ENCODE results near the gene EPAS1. TPM values are rescaled to one million over a fixed set of nuclear protein-coding genes. Genes with fewer than 3 reads are reported as not detected.
A peak's percentile ranks its signal among the peaks of the same experiment; 100 is the strongest.

The EPAS1 gene
- total and polyA plus RNA-seq, 2 of the 13 experiments (the other 11 are each of a cell fraction or from before 2014, with no cell fraction given), result 47.1 to 182 TPM

- TF ChIP-seq ZFP1 (CRISPR knock-in tag; IDR thresholded peaks at IDR 0.05), result 0 out of 2 replicates have a peak, but pooled peaks have one; percentile 53
- peak; percentile 44; the same call in 1 of the 2 replicates for TF ChIP-seq MAX (IDR thresholded peaks at IDR 0.05)
- no peak for TF ChIP-seq REL (CRISPR knock-in tag; conservative IDR thresholded peaks at IDR 0.05)
- no peak for TF ChIP-seq ZNF317 (CRISPR knock-in tag; IDR thresholded peaks at IDR 0.05)
- no peak; the same call in 1 of the 2 replicates for TF ChIP-seq ZNF124 (CRISPR knock-in tag; IDR thresholded peaks at IDR 0.05)
- peak; percentile 48; the same call in 1 of the 2 replicates for TF ChIP-seq ZNF687 (CRISPR knock-in tag; IDR thresholded peaks at IDR 0.05)
- TF ChIP-seq PHF21A (CRISPR knock-in tag; IDR thresholded peaks at IDR 0.05), result peak; percentile 62; the same call in 1 of the 2 replicates
- TF ChIP-seq MEIS1 (CRISPR knock-in tag; IDR thresholded peaks at IDR 0.05; ENCODE audit: borderline replicate concordance), result no peak
- TF ChIP-seq KMT2B (CRISPR knock-in tag; IDR thresholded peaks at IDR 0.05), result 0 out of 2 replicates have a peak, but pooled peaks have one; percentile 58
- TF ChIP-seq ZBTB1 (CRISPR knock-in tag; IDR thresholded peaks at IDR 0.05; ENCODE audit: borderline replicate concordance), result no peak
- no peak for TF ChIP-seq GMEB2 (CRISPR knock-in tag; IDR thresholded peaks at IDR 0.05; ENCODE audit: low read depth)
- peak; percentile 59 for TF ChIP-seq SAP130 (CRISPR knock-in tag; IDR thresholded peaks at IDR 0.05; ENCODE audit: low read depth)
- TF ChIP-seq ZNF781 (CRISPR knock-in tag; IDR thresholded peaks at IDR 0.05; ENCODE audit: borderline replicate concordance, not compliant biosample characterization), result peak; percentile 66
- no peak for TF ChIP-seq MLXIP (CRISPR knock-in tag; IDR thresholded peaks at IDR 0.05; ENCODE audit: borderline replicate concordance)
- TF ChIP-seq ZNF512 (CRISPR knock-in tag; IDR thresholded peaks at IDR 0.05), result no peak
- TF ChIP-seq MED13 (CRISPR knock-in tag; IDR thresholded peaks at IDR 0.05), result no peak
- peak; percentile 19; the same call in 1 of the 2 replicates for TF ChIP-seq RXRA (CRISPR knock-in tag; IDR thresholded peaks at IDR 0.05)
- peak; percentile 25; the same call in 1 of the 2 replicates for TF ChIP-seq IKZF5 (CRISPR knock-in tag; IDR thresholded peaks at IDR 0.05)
- 0 out of 2 replicates have a peak, but pooled peaks have one; percentile 58 for TF ChIP-seq ZNF792 (CRISPR knock-in tag; IDR thresholded peaks at IDR 0.05)
These were observed 137.7 kb downstream of the EPAS1 start (continued) for GRCh38 chr2:46434851-46435273.
